SK-N-SH treated with all-trans-retinoic acid at 6 μM for 48 hours (cell line): ENCODE measurements around the gene APOBEC3H.
"Not testable (repeated sequence)": the region's sequence is repeated elsewhere in the genome, so short reads cannot be mapped to it uniquely, and the experiment has no call there.

Experiments used
- ATAC-seq: fragments of 200-7000 bp; cut with Tn5 transposase; 3 replicates; pipeline ENCODE4 v1.9.1; 2020; ENCODE audit warnings: mild to moderate bottlenecking, moderate library complexity
- CREB5 ChIP-seq: fragments of 250-450 bp; sonication (Bioruptor Pico); IDR thresholded peaks from 2 replicates; pipeline ENCODE4 v1.5.1; 2020; ENCODE audit warnings: low read depth, mild to moderate bottlenecking, moderate library complexity
- CSDC2 ChIP-seq: fragments of 250-450 bp; sonication (Bioruptor Pico); IDR thresholded peaks from 2 replicates; pipeline ENCODE4 v1.5.0; 2020; ENCODE audit warnings: mild to moderate bottlenecking, moderate library complexity
- ESRRG ChIP-seq: fragments of 250-450 bp; sonication (Bioruptor Pico); IDR thresholded peaks from 2 replicates; pipeline ENCODE4 v1.6.1; 2021; ENCODE audit warnings: mild to moderate bottlenecking
- OSR1 ChIP-seq: fragments of 250-450 bp; sonication (Bioruptor Pico); IDR thresholded peaks from 2 replicates; pipeline ENCODE4 v1.8.0; 2022; ENCODE audit warnings: moderate library complexity, mild to moderate bottlenecking, inconsistent platforms
- PATZ1 ChIP-seq: fragments of 250-450 bp; sonication (Bioruptor Pico); IDR thresholded peaks from 2 replicates; pipeline ENCODE4 v1.8.0; 2020; ENCODE audit warnings: mild to moderate bottlenecking, moderate library complexity, borderline replicate concordance
- RARB ChIP-seq: fragments of 250-450 bp; sonication (Bioruptor Pico); IDR thresholded peaks from 2 replicates; pipeline ENCODE4 v1.8.0; 2021; ENCODE audit warnings: mild to moderate bottlenecking, moderate library complexity
- SNAI2 ChIP-seq: fragments of 250-450 bp; sonication (Bioruptor Pico); IDR thresholded peaks from 2 replicates; pipeline ENCODE4 v1.5.0; 2020; ENCODE audit warnings: mild to moderate bottlenecking, moderate library complexity
- TOX ChIP-seq: fragments of 250-450 bp; sonication (Bioruptor Pico); IDR thresholded peaks from 2 replicates; pipeline ENCODE4 v1.8.0; 2021; ENCODE audit warnings: mild to moderate bottlenecking, moderate library complexity, borderline replicate concordance
- ZNF565 ChIP-seq: fragments of 450-650 bp; formaldehyde crosslinking; conservative IDR thresholded peaks from 2 replicates; pipeline ENCODE4 v1.5.0; 2020; ENCODE audit warnings: low read depth, mild to moderate bottlenecking, moderate library complexity
- ZNF70 ChIP-seq: fragments of 450-650 bp; formaldehyde crosslinking; IDR thresholded peaks from 2 replicates; pipeline ENCODE4 v1.5.0; 2020; ENCODE audit warnings: mild to moderate bottlenecking, moderate library complexity
- ZNF8 ChIP-seq: fragments of 450-650 bp; formaldehyde crosslinking; IDR thresholded peaks from 2 replicates; pipeline ENCODE4 v1.5.0; 2020; ENCODE audit warnings: mild to moderate bottlenecking, moderate library complexity

The APOBEC3H gene

GRCh38 chr22:39068033-39068785 is 28.8 kb upstream of the APOBEC3H start:
- ATAC-seq = no peak
- TF ChIP-seq ZNF70 (CRISPR knock-in tag) (no peak), SNAI2 (CRISPR knock-in tag) (no peak), ESRRG (CRISPR knock-in tag) (no peak)

GRCh38 chr22:39070186-39070585 is 26.9 kb upstream of the APOBEC3H start:
- TF ChIP-seq ZNF565 (no peak), TOX (CRISPR knock-in tag) (no peak), ZNF8 (no peak), CSDC2 (CRISPR knock-in tag) (no peak), RARB (CRISPR knock-in tag) (no peak), SNAI2 (CRISPR knock-in tag) (no peak), OSR1 (no peak)
- TF ChIP-seq, all 23 proteins: peak for 0

GRCh38 chr22:39072581-39072981 is 24.5 kb upstream of the APOBEC3H start:
- ATAC-seq = not testable (repeated sequence)

More at GRCh38 chr22:39070186-39070585, 26.9 kb upstream of the APOBEC3H start:
- no peak for ATAC-seq

GRCh38 chr22:39073981-39074380 is 23.1 kb upstream of the APOBEC3H start:
- no peak for ATAC-seq
- TF ChIP-seq ZNF565 = no peak

- ATAC-seq = peak; percentile 87; the same call in 1 of the 3 replicates
Measured at GRCh38 chr22:39076155-39077025, 20.7 kb upstream of the APOBEC3H start.

- not testable (repeated sequence) for ATAC-seq
Measured at GRCh38 chr22:39077026-39077840, 19.8 kb upstream of the APOBEC3H start, which contains the start of gene APOBEC3G. Gene APOBEC3G (plus strand): TSS chr22:39077275. CDS start chr22:39077362, 87 bp downstream.

- ATAC-seq = not testable (repeated sequence)
Measured at GRCh38 chr22:39077912-39078311, 19.1 kb upstream of the APOBEC3H start.

- no peak for ATAC-seq
- no peak for TF ChIP-seq PATZ1 (CRISPR knock-in tag)
- TF ChIP-seq OSR1 = no peak
- no peak for TF ChIP-seq CREB5
- TF ChIP-seq ESRRG (CRISPR knock-in tag) = no peak
- no peak for TF ChIP-seq RARB (CRISPR knock-in tag)
- TF ChIP-seq, all 23 proteins: peak for 0
Measured at GRCh38 chr22:39078329-39078728, 18.7 kb upstream of the APOBEC3H start.

GRCh38 chr22:39079054-39079637 is 17.9 kb upstream of the APOBEC3H start:
- not testable (repeated sequence) for ATAC-seq
